T-helper 2 cell treated with Interferon-gamma antibody and Interleukin-4, amounts not matched to agents 5 μg/mL and 100 μg/mL, for 36 hours (primary cell): ENCODE results near the gene GFRA1.

Experiments used
- DNase-seq: peaks from one replicate; pipeline ENCODE4 v3.0.0; 2021; ENCODE audit warnings: low spot score
- H3K27ac Mint-ChIP-seq: one replicate; pipeline ENCODE4 v1.8.0; 2021; ENCODE audit warnings: mild to moderate bottlenecking, mixed read lengths
- H3K27me3 Mint-ChIP-seq: one replicate; pipeline ENCODE4 v1.8.0; 2021; ENCODE audit warnings: low read depth, mixed read lengths
- H3K36me3 Mint-ChIP-seq: one replicate; pipeline ENCODE4 v1.8.0; 2021; ENCODE audit warnings: low read depth, mixed read lengths
- H3K4me1 Mint-ChIP-seq: one replicate; pipeline ENCODE4 v1.8.0; 2021; ENCODE audit warnings: low read depth, mixed read lengths
- H3K4me3 Mint-ChIP-seq: one replicate; pipeline ENCODE4 v1.8.0; 2022; ENCODE audit warnings: mild to moderate bottlenecking, moderate library complexity, mixed read lengths
- H3K9me3 Mint-ChIP-seq: one replicate; pipeline ENCODE4 v1.8.0; 2021; ENCODE audit warnings: mixed read lengths

Gene GFRA1

DNA sequence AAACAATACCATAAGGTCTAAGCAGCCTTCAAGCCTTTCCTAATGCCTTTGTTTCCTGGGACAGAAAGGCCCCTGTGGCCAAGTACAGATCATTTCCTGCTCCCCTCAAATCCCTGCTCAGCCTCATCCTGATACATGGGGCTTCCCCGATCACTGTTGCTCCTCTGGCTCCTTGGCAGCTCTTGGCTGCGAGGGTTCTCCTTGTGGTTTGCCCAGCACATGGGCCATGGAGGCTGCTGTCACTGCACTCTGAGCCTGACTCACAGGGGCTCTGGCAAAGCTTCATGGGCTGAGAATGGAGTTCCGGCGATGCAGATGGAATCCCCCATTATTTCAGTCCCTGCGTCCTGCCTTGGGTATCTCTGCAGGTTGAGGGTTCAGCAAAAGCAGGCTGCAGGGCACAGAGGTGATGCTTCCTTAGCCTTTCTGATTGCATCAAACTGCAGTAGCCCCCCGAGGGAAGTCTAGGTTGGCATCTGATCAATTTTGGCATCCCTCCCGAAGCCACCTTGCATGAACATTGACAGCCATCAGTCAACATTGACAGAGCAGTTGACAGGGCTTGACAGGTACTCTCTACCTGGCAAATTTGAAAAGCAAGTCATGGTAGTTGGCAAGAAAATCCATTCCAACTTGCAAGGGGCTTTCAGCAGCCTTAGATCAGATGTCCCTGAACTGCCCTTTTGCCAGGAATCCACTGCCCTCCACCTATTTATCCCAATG is 168.6 kb downstream of the GFRA1 start:
- H3K27ac Mint-ChIP-seq = no peak overlapping the region
- no peaks in the 10 kb centered on the region for H3K27me3 Mint-ChIP-seq
- H3K9me3 Mint-ChIP-seq = peaks cover 9% of the 10 kb centered on the region
- no peak overlapping the region for H3K4me3 Mint-ChIP-seq
- H3K36me3 Mint-ChIP-seq = no peaks in the 10 kb centered on the region
- H3K4me1 Mint-ChIP-seq = no peaks in the 10 kb centered on the region
- no peak for DNase-seq

- Mint-ChIP-seq H3K4me3 (no peak overlapping the region), H3K27ac (no peak overlapping the region), H3K36me3 (no peaks in the 10 kb centered on the region), H3K27me3 (no peaks in the 10 kb centered on the region), H3K4me1 (no peaks in the 10 kb centered on the region), H3K9me3 (peaks cover 10% of the 10 kb centered on the region)
- no peak for DNase-seq
These were observed 169.3 kb downstream of the GFRA1 start for GRCh38 chr10:116103668-116104067.

GRCh38 chr10:116101616-116102315 is 171.2 kb downstream of the GFRA1 start:
- Mint-ChIP-seq H3K36me3 (no peaks in the 10 kb centered on the region), H3K27me3 (no peaks in the 10 kb centered on the region)
- DNase-seq = no peak

DNA sequence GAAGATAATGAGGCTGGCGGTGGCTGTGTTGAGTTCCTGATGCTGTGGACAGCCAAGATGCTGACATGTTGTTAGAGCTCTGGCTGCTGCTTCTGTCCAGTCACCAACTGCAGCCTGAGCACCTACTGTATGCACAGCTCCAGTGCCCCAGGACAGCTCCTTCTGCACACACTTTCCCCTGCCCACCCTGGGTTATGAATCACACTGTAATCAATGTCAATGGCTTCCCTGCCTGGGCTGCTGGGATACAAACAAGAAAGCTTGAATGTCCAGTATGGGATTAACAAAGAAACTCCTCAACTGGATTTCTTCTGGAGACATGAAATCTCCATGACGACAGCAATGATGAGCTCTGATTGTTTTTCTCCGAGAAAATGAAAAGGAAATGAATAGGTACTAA is 172.0 kb downstream of the GFRA1 start:
- no peak overlapping the region for H3K4me3 Mint-ChIP-seq
- H3K9me3 Mint-ChIP-seq = peaks cover 10% of the 10 kb centered on the region
- H3K27ac Mint-ChIP-seq = no peak overlapping the region
- H3K4me1 Mint-ChIP-seq = no peaks in the 10 kb centered on the region
- H3K36me3 Mint-ChIP-seq = no peaks in the 10 kb centered on the region
- DNase-seq = no peak
- no peaks in the 10 kb centered on the region for H3K27me3 Mint-ChIP-seq

More at GRCh38 chr10:116101616-116102315, 171.2 kb downstream of the GFRA1 start:
- Mint-ChIP-seq H3K9me3 (peaks cover 10% of the 10 kb centered on the region), H3K27ac (no peak overlapping the region), H3K4me3 (no peak overlapping the region), H3K4me1 (no peaks in the 10 kb centered on the region)

DNA sequence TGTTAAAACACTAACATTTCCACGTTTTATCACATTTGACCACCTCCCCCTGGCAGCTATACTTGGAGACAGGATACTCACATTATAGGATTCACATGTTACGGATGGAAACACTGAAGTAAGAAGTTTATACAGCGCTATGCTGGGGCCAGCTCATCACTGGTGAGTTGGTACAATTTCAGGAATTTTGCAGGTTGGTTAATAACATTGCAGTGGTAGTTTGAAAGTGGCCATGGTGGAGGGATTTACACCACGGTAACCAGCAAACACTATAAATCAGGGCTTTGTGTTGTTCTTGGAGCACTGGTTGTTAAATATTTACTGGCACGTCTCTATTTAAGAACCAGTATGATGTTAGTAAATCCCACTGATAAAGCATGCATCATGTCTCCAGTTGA is 174.0 kb downstream of the GFRA1 start:
- H3K9me3 Mint-ChIP-seq = peaks cover 10% of the 10 kb centered on the region
- H3K36me3 Mint-ChIP-seq = no peaks in the 10 kb centered on the region
- H3K4me3 Mint-ChIP-seq = no peak overlapping the region
- DNase-seq = no peak
- no peaks in the 10 kb centered on the region for H3K4me1 Mint-ChIP-seq
- no peak overlapping the region for H3K27ac Mint-ChIP-seq
- H3K27me3 Mint-ChIP-seq = no peaks in the 10 kb centered on the region

DNA sequence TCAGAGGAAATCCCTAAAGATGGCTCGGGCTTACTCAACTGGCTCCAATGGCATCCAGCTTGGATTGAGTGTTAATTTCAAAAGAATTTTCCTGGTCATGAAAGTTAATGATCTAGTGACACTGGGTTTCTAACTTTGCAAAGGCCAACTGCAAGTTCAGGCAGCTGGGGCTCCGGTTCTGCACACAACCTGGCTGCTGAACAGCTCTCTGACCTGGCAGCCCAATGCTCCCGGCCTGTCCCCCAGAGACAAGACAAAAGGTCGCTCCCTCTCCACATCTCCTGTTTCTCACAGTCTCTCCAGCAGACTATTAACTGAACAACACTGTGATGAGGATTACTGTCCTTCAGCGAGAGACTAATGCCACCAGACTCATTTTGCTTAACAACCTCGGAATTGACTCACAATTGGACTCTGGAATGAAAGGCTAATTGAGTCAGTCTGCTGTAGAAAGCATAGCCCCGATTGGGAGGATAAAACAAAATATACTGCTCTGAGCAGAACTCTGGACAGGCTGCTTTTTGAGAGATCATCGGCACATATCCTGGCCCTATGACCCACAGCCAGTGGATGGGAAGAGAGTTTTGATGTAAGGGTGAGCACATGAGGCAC is 174.5 kb downstream of the GFRA1 start:
- H3K27me3 Mint-ChIP-seq = no peaks in the 10 kb centered on the region
- no peak overlapping the region for H3K4me3 Mint-ChIP-seq
- H3K36me3 Mint-ChIP-seq = no peaks in the 10 kb centered on the region
- H3K27ac Mint-ChIP-seq = no peak overlapping the region
- H3K4me1 Mint-ChIP-seq = no peaks in the 10 kb centered on the region
- DNase-seq = no peak
- peaks cover 10% of the 10 kb centered on the region for H3K9me3 Mint-ChIP-seq

- Mint-ChIP-seq H3K4me3 (no peak overlapping the region), H3K9me3 (peaks cover 10% of the 10 kb centered on the region), H3K27ac (no peak overlapping the region), H3K36me3 (no peaks in the 10 kb centered on the region), H3K4me1 (no peaks in the 10 kb centered on the region), H3K27me3 (no peaks in the 10 kb centered on the region)
- no peak for DNase-seq
These were observed 175.7 kb downstream of the GFRA1 start for GRCh38 chr10:116097239-116097784.

GRCh38 chr10:116096526-116096925 is 176.5 kb downstream of the GFRA1 start:
- no peak overlapping the region for H3K4me3 Mint-ChIP-seq
- H3K27ac Mint-ChIP-seq = no peak overlapping the region
- peaks cover 10% of the 10 kb centered on the region for H3K9me3 Mint-ChIP-seq
- DNase-seq = no peak
- no peaks in the 10 kb centered on the region for H3K36me3 Mint-ChIP-seq
- no peaks in the 10 kb centered on the region for H3K27me3 Mint-ChIP-seq
- H3K4me1 Mint-ChIP-seq = no peaks in the 10 kb centered on the region

DNA sequence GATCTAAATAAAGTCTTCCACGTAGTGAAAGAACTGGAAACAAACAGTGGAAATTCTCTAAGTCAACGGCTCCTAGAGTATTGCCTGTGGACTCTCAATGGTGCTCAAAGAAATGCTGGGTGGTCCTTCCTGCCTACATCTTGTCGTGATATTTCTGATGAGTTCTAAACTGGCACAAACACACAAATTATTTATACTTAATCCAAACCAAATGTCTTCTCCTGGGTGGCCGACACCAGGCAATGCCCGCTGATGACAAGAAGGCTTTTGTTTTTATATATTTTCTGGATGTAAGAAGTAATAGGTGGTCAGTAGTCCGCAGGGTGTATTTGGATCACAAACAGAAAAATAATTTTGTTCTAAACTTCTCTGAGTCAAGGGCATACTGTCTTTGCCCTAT is 178.7 kb downstream of the GFRA1 start:
- DNase-seq = no peak
- H3K27me3 Mint-ChIP-seq = no peaks in the 10 kb centered on the region
- no peak overlapping the region for H3K4me3 Mint-ChIP-seq
- peaks cover 1% of the 10 kb centered on the region for H3K9me3 Mint-ChIP-seq
- H3K4me1 Mint-ChIP-seq = no peaks in the 10 kb centered on the region
- no peak overlapping the region for H3K27ac Mint-ChIP-seq
- no peaks in the 10 kb centered on the region for H3K36me3 Mint-ChIP-seq

DNA sequence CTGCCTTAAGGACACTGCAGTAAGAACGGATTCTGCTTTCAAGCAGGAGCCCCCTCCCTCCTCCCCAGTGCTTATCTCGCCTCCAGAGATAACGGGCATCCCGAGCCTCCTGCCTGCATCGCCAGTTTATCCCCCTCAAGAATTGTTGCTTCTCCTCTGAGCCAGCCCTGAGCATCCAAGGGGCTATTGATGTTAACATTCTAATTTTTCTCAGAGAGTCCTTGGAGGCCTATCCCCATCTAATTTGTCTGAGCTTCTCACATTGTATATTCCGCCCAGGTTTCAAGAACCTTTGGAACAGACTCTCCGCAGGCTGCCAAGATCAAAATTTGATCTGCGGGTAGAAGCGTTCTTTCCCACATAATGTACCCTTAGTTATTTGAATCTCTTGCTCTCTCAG is 180.0 kb downstream of the GFRA1 start:
- Mint-ChIP-seq H3K27ac (no peak overlapping the region), H3K4me3 (no peak overlapping the region)

DNA sequence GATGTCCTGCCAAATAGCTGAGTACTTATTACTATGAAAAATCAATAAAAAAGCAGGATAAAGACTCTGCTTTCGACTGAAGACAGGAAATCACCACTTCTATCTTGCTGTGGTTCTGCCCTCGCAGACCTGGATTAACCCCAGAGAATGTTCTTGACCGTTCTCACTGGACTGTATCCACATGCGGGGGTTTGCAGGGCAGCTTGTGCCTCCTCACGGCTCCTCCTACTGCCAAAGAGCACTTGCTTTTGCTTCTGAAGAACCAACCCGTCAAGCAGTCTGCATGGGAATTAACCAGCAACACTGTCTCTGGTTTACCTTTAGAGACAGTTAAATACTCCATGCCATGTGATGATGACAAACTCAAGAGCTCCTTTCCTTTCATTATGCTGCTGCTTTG is 184.0 kb downstream of the GFRA1 start:
- no peak overlapping the region for H3K27ac Mint-ChIP-seq
- no peaks in the 10 kb centered on the region for H3K9me3 Mint-ChIP-seq
- DNase-seq = no peak
- no peaks in the 10 kb centered on the region for H3K36me3 Mint-ChIP-seq
- H3K4me1 Mint-ChIP-seq = no peaks in the 10 kb centered on the region
- no peaks in the 10 kb centered on the region for H3K27me3 Mint-ChIP-seq
- no peak overlapping the region for H3K4me3 Mint-ChIP-seq

More for the DNA sequence above, 180.0 kb downstream of the GFRA1 start:
- Mint-ChIP-seq H3K9me3 (no peaks in the 10 kb centered on the region), H3K27me3 (no peaks in the 10 kb centered on the region), H3K4me1 (no peaks in the 10 kb centered on the region), H3K36me3 (no peaks in the 10 kb centered on the region)
- no peak for DNase-seq

- H3K4me1 Mint-ChIP-seq = no peaks in the 10 kb centered on the region
- H3K9me3 Mint-ChIP-seq = no peaks in the 10 kb centered on the region
These were observed 187.7 kb downstream of the GFRA1 start for GRCh38 chr10:116085323-116085722.

GRCh38 chr10:116084161-116084560 is 188.8 kb downstream of the GFRA1 start:
- no peaks in the 10 kb centered on the region for H3K36me3 Mint-ChIP-seq
- H3K27ac Mint-ChIP-seq = no peak overlapping the region
- no peaks in the 10 kb centered on the region for H3K27me3 Mint-ChIP-seq
- no peak for DNase-seq
- H3K4me3 Mint-ChIP-seq = no peak overlapping the region
- H3K4me1 Mint-ChIP-seq = no peaks in the 10 kb centered on the region
- no peaks in the 10 kb centered on the region for H3K9me3 Mint-ChIP-seq

More at GRCh38 chr10:116085323-116085722, 187.7 kb downstream of the GFRA1 start:
- Mint-ChIP-seq H3K4me3 (no peak overlapping the region), H3K27ac (no peak overlapping the region), H3K27me3 (no peaks in the 10 kb centered on the region), H3K36me3 (no peaks in the 10 kb centered on the region)
- DNase-seq = no peak

DNA sequence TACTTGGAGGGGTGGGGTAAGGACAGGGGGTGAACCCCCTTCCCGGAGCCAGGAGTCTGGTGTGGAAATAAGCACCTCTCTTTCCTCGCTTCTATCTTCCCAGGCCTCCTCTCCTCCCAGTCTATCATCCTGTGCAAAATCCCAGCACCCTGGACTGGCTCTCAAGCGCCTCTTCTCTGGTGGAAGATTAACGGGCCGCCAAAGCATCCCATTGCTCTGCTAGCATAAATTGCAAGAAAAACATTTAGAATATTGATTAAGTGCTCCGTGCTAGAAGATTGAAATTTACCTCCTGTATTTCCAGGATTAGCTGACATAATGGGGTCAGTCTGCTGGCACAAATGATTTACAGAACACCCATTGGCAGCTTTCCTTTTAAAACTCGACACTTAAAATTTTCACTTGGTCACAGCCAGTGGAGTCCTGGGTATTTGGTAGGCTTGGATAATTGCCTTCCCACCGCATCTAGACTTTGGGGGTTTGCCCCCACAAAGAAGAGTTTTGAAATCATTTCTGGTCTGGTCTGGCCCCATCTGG is 189.7 kb downstream of the GFRA1 start:
- Mint-ChIP-seq H3K36me3 (no peaks in the 10 kb centered on the region), H3K4me3 (no peak overlapping the region), H3K27me3 (no peaks in the 10 kb centered on the region), H3K9me3 (no peaks in the 10 kb centered on the region), H3K27ac (no peak overlapping the region), H3K4me1 (no peaks in the 10 kb centered on the region)
- DNase-seq = no peak
